Endometrial microvascular endothelial cells (primary cell): ENCODE measurements around the gene SLIT3. TPM values are rescaled to one million over a fixed set of nuclear protein-coding genes. Genes with fewer than 3 reads are reported as not detected.

Source experiments
- in situ Hi-C: cut with HindIII; loops from 2 replicates; pipeline ENCODE4 v1.10.0; 2017; ENCODE audit warnings: low sequenced_read_pairs, low pct_unique_long_range_greater_than_20kb; ENCODE audit errors: inconsistent ontology term
- total RNA-seq: library from RNA; depleted of rRNA; stranded (reverse); fragments of >200 nt; gene quantifications from one replicate; pipeline ENCODE4 v1.2.3, GENCODE V29; 2015; ENCODE audit errors: inconsistent ontology term

SLIT3 gene
- total RNA-seq, 1 donor from 2014 or later = under 0.01 TPM

DNA sequence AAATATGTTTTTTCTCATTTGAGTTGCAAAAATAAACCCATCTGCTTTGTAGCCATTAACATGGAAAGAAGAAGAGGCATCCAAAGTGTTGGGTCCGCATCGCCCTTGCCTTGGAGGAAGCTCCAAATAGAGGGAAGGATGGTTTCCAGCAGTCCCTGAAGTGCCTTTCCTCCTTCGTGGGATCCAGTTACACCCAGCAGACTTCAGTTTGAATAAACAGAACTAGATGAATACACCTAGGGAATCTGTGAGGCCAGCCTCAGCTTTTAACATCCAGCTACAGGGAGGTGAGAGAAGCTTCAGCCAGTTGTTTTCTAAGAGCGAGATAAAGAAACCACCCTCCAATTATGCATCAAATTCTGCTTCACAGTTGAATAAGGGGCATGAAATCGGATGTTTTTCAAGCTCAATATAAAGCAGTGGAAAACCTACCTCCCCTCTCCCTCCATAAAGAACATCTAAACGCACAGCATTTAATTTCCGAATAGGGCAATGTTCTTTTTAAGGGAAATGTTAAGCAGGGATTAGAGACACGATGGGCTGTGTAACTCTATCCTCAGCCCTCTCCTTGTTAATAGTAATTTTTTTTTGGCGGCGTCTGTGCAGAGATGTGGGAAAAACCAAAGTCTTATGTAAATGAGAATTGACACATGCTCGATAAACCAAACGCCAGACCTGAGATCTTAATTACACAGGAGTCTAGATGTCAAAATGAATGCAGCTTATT is 264.7 kb downstream of the SLIT3 start:
- in situ Hi-C loops = no loop called here

DNA sequence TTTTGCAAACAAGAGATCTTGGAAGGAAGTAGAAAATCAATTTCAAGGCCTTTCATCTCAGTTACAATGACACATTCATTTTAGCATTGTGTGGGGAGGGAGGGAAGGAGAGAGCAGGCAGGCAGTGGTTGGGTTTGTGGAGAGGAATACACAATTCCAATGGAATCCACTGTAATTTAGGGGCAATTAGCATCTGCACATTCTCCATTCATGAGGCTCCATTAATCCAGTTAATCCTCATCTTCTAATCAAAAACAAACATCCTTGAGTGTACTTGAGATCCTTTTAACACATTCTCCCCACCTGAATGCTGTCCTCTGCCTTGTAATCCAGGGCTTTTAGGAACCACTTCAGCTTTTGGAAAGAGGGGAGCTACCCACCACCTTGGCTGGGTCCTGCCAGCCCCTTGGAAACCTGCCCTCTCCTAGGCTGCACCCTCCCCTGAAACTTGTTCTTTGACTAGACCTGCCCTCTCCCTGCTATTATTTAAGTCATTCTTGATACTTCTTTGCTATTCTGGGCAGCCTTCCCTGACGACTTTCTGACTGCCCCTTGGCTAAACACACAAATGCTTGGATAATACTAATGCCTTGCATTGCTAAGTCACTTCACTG is 271.2 kb downstream of the SLIT3 start:
- in situ Hi-C loops = no loop called here

DNA sequence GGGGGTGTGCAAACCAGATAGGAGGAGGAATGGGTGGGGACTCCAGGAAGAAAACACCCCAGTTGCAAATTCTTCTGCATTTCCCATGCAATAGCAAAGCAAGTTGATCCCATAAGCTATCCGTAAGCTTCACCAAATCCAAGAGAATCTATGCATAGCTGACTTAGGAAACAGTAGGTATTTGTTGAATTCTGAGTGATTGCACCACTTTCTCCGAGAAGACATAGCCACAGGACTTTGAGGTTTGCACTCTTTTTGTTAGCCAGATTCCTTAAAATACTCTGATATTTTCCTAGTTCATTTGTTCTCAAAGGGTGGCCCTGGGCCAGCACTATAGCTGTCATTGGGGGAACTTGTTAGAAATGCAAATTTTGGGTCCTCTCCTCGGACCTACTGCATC is 271.9 kb downstream of the SLIT3 start:
- in situ Hi-C loops = no loop called here

DNA sequence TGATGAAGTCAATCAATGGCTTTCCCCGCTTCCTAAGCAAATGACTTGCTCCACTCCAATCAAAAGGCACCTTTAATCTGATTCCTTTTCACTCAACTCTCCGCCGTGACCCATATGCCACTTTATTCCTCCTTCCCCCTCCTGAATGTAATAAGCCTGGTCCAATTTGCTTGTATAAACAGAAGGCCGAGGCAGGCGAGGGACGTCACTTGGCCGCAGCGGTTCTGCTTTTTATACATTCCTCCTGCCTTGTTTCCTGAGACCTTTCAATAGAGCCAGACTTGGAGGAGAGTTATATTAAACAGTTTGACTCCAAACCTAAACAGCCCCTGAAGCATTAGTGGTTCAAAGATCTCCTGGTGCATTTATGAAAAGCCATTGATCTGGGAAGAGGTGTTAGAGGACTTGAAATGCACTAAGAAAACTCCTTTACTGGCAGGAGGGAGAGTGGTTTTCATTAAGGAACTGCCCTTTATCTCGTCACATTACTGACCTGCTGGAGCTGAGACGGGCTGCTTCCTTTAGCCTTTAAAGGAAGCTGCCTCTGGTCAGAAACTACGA is 273.4 kb downstream of the SLIT3 start:
- in situ Hi-C loops = no loop called here

DNA sequence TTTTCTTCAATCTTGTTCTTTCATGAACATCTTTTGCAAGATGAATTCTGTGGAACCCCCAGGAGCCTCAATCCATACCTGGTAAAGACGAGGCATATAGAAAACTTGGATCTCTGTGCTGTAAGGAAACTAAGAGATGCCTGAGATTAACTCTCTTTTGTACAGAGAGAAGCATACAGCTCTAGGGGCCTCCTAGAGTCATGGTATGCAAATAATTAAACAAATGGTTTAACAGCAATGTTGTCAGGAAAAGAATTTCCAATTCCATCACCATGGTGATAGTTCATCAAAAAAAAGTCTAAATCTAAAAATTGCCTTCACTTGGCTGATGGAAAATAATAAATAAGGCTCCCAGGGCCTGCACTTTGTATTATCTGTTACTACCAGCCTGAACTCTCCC is 275.4 kb downstream of the SLIT3 start:
- in situ Hi-C loops = no loop called here

DNA sequence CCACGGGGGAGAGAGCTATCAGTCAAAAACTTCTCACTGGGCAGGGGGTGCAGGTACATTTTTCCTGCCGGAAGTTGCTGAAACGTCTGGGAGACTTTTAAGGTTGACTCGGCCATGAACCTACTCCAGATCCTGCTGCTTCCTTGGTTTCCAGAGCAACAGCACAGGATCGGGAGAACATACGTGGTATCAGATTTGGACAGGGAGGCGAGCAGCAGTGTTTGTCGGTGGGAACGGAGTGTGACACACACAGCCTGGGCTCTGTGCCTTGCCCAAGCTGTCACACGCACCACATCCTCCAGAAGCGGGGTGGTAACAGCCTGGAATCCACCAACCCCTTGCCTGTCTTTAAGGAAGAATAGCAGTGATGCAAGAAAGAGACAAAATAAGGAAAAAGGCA is 276.5 kb downstream of the SLIT3 start:
- in situ Hi-C loops = no loop called here

DNA sequence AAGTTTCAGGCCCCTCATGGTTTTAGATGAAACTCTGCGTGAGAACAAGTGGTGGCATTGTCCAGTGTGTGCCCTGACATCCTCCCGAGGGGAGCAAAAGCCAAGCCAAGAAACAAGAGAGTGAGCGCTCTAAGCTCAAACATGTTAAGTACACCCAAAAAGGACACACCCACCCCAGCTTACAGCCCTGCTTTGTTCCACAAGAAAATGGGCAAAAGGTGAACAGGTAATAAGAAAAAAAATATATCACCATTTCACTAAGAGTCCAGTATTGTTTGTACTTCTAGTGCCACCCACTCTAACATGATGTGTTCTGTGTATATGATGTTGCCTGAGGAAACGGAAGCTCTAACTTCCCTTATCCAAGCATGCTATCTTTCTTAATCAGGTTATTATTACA is 278.2 kb downstream of the SLIT3 start:
- in situ Hi-C loops = no loop called here

DNA sequence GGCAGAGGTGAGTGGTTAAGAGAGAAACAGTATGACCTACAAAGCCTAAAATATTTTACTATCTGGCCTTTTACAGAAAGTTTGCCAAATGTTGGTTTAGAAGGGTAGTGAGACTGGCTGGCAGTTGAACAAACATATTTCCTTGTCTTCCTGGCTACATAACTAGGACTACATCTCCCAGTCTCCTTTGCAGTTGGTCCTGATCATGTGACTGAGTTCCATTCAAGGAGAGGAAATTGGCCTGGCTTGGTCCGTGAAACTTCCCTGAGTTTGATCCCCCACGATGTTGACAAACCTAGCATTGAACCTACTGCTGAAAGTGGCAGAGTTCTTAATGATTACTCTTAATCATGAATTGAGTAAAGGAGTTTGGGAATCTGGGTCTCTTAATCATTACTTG is 280.8 kb downstream of the SLIT3 start:
- in situ Hi-C loops = no loop called here

DNA sequence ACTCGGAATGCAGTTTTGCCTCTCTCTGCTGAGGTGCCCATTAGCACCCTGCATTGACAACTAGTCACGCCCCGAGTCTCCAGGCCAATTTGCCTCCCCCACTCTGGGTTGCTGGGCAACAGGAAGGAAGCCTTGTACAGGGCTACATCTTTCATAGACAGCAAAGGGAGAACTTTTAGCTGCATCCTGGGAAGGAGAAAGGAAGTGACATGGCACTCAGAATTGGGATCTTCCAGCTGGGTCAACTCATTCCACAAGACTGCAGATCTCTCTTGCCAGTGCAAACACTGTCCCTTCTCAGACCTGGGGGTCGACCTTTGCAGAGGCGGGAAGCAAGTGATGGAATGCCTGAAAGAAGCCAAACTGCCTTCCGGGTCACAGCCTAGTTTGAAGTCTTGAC is 282.0 kb downstream of the SLIT3 start:
- in situ Hi-C loops = no loop called here

DNA sequence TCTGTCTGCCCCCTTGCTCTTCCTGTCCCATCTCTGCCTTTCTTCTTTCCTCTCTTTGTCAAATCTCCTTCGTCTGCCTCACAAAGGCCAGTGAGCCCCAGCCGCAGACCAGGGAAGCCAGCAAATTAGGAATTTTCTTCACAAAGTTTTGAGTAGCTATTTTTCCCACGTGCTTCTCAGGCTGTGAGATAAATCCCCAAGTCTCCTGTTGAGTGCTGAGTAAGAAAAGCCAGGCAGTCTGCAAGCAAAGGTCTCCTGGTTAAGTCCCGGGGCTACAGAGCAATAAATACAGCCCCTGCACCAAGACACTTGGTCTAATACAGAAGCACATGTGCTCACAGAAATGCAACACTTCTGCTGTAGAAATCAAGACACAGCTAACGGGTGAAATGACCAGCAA is 284.9 kb downstream of the SLIT3 start:
- in situ Hi-C loops = no loop called here

DNA sequence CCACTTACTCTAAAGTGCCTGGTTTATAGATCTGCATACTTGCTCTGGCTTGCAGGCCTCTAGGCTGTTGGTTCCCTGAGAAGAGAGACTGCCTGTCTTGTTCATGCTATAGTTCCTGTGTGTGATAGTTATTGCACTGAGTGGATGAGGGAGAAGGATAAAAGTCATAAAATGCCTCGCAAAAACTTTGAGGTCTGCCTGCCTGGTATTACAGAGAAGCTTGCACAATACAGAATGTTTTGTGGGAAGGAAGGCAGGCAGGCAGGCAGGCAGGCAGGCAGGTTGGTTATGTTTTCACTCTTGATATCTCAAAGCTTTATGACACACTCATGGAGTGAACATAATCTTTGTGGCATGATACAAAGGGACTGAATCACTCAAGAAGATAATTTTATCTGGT is 287.1 kb downstream of the SLIT3 start:
- in situ Hi-C loops = no loop called here

DNA sequence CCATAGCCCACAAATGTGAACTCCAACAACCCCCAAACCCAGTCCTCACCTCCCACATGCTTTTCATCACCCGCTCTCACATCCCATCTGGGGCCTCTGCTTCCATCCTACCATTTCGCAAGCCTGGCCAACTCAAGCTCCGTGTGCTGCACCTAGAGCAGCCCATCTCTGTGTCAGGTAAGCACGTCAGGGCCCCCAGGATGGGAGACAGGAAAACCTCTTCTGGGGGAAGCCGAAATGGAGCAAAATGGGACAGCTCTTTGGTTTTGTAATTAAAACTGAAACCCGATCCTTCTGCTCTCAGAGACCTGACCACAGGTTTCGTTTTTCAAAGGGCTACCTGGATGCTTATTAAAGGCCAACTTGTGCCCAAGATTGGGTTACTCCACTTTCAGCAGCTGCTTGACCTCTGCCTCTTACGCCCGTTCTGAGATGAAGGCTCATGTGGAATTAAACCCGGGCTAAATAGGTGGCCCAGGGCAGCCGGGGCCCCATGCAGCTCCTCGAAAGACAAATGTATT is 287.7 kb downstream of the SLIT3 start:
- in situ Hi-C loops = no loop called here

DNA sequence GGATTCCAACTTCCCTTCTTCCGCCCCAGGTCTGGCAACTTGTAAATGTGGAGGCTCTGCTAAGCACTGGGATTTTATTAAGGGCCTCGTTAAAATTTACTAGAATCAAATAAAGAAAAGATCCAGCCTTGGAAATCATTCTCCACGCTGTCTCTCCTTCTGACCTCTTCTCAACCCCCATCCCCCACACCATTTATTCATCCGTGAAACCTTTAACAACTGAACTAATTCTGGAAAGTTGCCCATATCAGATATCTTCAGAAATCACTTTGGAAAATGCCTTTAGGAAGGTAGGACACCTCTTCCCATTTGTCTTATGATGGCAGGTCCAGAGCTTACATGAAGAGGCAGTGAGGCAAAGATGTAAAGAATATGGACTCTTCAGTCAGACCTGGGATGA is 288.5 kb downstream of the SLIT3 start:
- in situ Hi-C loops = no loop called here

DNA sequence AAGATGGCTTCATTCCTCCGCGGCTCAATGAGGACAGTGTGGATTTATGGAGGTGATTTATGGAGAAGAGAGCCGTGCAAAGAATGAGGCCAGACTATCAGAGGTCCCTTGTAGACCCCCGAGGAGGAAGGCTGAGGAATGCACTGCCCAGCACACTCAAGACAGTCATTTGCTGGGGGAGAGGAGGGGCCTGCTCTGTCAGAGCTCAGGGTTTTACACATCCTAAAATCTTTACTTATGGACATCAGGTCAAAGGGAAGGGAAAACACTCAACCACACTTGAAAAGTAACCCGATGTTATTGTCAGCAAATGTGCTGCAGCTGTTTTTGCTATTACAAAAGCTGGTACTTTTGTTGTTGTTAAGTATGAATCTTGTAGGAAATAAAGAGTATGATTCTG is 289.5 kb downstream of the SLIT3 start:
- in situ Hi-C loops = no loop called here

DNA sequence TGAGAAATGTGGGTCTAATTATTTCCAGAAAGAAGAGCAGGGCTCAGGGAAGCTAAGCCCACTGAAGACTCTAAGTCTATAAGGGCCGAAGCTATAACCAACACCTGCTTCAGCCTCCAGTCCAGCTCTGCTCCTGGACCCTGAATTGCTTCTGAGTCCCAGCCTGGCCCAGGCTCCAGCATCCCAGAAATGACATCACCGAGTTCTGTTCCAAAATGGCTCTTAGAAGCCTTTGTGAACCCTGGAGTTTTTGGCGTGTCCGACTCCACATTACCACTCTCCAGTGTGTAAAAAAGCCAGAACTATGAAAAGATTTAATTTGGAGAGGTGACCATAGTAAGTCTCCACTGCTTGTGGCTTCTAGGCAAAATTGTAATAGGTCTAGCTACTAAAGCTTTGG is 289.9 kb downstream of the SLIT3 start:
- in situ Hi-C loops = no loop called here

DNA sequence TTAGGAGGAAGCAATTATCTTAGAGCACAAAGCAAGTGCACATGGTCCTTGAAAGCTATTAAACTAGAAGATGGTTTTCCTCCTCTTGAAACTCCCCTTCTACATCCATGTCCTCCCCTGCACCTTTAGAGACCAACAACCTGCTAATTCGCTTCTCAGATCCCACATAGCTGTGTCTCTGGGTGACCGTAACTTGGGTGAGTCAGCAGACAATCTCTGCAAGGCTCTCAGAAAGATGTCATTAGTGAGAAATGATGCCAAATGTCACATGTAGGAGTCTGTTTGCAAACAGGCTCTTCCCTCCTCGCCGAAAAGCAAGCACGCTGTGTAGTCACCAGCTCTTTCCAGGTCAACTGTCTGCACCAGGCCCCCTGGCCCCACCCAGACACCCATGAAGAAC is 291.8 kb downstream of the SLIT3 start:
- in situ Hi-C loops = no loop called here

DNA sequence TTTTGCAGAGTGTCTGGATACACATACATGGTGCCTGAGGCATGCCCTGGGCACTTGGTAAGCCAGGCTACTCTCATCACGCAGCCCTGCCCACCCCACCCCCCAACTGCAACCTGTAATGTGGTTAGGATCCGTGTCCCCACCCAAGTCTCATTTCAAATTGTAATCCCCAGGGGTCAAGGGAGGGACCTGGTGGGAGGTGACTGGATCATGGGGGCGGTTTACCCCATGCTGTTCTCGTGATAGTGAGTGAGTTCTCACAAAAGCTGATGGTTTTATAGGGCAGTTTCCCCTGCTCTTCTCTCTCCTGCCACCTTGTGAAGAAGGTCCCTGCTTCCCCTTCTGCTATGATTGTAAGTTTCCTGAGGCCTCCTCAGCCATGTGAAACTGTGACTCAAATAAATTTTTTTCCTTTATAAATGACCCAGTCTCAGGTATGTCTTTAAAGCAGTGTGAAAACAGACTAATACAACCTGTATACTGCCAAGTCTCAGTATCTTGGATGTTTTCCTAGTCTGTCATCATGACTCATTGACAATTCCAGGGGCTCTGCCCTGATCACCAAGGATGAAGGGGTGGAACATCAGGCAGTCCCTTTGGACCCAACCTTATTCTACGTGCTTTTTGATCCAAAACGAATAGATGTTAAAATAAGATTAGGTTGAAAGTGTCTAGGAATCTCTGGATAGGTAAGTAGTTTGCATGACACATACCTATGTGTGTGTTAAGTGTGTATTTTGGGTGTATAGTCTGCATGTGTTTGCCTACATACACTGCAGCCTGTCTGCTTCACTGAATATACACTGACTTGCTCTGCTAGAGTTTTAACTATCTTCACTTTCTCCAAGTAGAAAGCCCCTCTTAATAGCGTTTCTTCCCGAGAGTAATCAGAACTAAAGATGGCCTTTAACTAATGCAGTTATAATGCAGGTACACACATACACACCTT is 293.8 kb downstream of the SLIT3 start:
- in situ Hi-C loops = no loop called here

DNA sequence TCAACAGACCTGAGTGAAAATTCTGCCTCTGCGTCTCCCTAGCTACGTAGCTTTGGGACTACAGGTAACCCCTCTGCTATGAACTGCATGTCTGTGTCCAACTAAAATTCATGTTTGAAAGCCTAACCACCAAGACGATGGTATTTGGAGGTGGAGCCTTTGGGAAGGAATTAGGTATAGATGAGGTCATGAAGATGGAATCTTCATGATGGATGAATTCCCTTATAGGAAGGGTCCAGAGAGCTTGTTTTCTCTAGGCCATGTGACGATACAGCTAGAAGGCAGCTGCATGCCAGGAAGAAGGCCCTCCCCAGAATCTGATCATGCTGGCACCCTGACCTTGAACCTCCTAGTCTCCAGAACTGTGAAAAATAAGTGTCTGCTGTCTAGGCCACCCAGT is 296.4 kb downstream of the SLIT3 start:
- in situ Hi-C loops = no loop called here
